HG03097 (cell line): ENCODE data around the gene ATP7A.
"Not testable (repeated sequence)": the region's sequence is repeated elsewhere in the genome, so short reads cannot be mapped to it uniquely, and the experiment has no call there.

Source experiments
- ATAC-seq: cut with Tn5 transposase; IDR thresholded peaks from one replicate; pipeline ENCODE4 v1.9.1; 2021; ENCODE audit not compliant: unreplicated experiment, low FRiP score

ATP7A gene

GRCh38 chrX:77910108-77910840 lies at the start of gene ATP7A:
Gene ATP7A, plus strand, starts transcription at chrX:77910693. Its CDS starts 60,949 bp downstream, at chrX:77971642.
- ATAC-seq: peak; percentile 96

GRCh38 chrX:77875372-77875771 lies 35.1 kb upstream of the ATP7A start:
- ATAC-seq: no peak

GRCh38 chrX:77881418-77881817 lies 29.1 kb upstream of the ATP7A start:
- not testable (repeated sequence) for ATAC-seq

GRCh38 chrX:77892887-77893286 lies 17.6 kb upstream of the ATP7A start:
- ATAC-seq: no peak

GRCh38 chrX:77893713-77894112 lies 16.8 kb upstream of the ATP7A start:
- no peak for ATAC-seq

- ATAC-seq: peak; percentile 82
Measured at GRCh38 chrX:77894921-77895886, 15.3 kb upstream of the ATP7A start, which contains the start of gene MAGT1. Gene MAGT1, minus strand, starts transcription at chrX:77895435. Its CDS starts 25 bp downstream, at chrX:77895410.

GRCh38 chrX:77899081-77899828 lies 11.2 kb upstream of the ATP7A start, which contains the start of gene COX7B:
Gene COX7B, plus strand, starts transcription at chrX:77899468. Its CDS starts 86 bp downstream, at chrX:77899554.
- peak; percentile 62 for ATAC-seq

GRCh38 chrX:77900688-77901087 lies 9.8 kb upstream of the ATP7A start:
- no peak for ATAC-seq

GRCh38 chrX:77901506-77901905 lies 9.0 kb upstream of the ATP7A start:
- ATAC-seq: no peak

- ATAC-seq: no peak
Measured at GRCh38 chrX:77917294-77917933, 6.9 kb downstream of the ATP7A start.

GRCh38 chrX:77918568-77918967 lies 8.1 kb downstream of the ATP7A start:
- ATAC-seq: no peak

- ATAC-seq: not testable (repeated sequence)
Measured at GRCh38 chrX:77919370-77919769, 8.9 kb downstream of the ATP7A start.

- no peak for ATAC-seq
Measured at GRCh38 chrX:77922787-77923186, 12.3 kb downstream of the ATP7A start.

- no peak for ATAC-seq
Measured at GRCh38 chrX:77924320-77924859, 13.9 kb downstream of the ATP7A start.

GRCh38 chrX:77925764-77926163 lies 15.3 kb downstream of the ATP7A start:
- ATAC-seq: no peak

GRCh38 chrX:77930581-77930980 lies 20.1 kb downstream of the ATP7A start:
- no peak for ATAC-seq

GRCh38 chrX:77935886-77936285 lies 25.4 kb downstream of the ATP7A start:
- no peak for ATAC-seq

GRCh38 chrX:77936299-77936698 lies 25.8 kb downstream of the ATP7A start:
- no peak for ATAC-seq

- no peak for ATAC-seq
Measured at GRCh38 chrX:77937291-77937690, 26.8 kb downstream of the ATP7A start.
